Fibroblast of pulmonary artery (primary cell): ENCODE data around the gene CSNK1G2.

Experiments
- DNase-seq: peaks from one replicate; pipeline ENCODE4 v3.0.0-alpha.2; 2010; ENCODE audit warnings: low read depth
- H3K4me3 ChIP-seq: replicated peaks from 2 replicates; pipeline ENCODE4 v1.5.1; 2011; ENCODE audit warnings: low read depth, mild to moderate bottlenecking, control low read depth, low read length, moderate library complexity
- CTCF ChIP-seq: IDR thresholded peaks from 2 replicates; pipeline ENCODE4 v1.5.1; 2011; ENCODE audit warnings: mild to moderate bottlenecking, control low read depth, low read length, inconsistent platforms; ENCODE audit errors: missing control alignments

CSNK1G2 gene

DNA sequence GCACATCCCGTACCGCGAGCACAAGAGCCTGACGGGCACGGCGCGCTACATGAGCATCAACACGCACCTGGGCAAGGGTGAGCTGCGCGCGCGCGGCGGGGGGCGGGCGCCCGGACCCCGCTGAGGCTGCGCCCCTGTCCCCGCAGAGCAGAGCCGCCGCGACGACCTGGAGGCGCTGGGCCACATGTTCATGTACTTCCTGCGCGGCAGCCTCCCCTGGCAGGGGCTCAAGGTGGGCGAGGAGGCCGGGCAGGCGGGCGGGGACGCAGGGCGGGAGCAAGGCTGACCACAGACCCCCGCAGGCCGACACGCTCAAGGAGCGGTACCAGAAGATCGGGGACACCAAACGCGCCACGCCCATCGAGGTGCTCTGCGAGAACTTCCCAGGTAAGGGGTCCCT is 38.0 kb downstream of the CSNK1G2 start:
- H3K4me3 ChIP-seq, result no peak overlapping the region
- no peak for TF ChIP-seq CTCF
- no peak for DNase-seq

DNA sequence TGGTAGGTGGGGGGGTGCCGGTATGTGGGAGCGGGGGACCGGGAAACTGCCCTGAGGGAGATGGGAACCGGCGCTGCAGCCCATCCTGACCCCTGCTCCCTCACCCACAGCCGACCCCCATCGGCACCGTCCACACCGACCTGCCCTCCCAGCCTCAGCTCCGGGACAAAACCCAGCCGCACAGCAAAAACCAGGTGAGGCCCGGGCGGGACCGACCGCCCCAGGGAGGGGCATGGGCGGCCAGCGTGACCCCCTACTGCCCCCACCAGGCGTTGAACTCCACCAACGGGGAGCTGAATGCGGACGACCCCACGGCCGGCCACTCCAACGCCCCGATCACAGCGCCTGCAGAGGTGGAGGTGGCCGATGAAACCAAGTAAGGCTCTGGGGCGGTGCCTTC is 38.7 kb downstream of the CSNK1G2 start:
- DNase-seq, result no peak
- TF ChIP-seq CTCF, result no peak
- H3K4me3 ChIP-seq, result no peak overlapping the region

GRCh38 chr19:1980091-1980808 is 39.3 kb downstream of the CSNK1G2 start:
- TF ChIP-seq CTCF, result no peak
- no peak for DNase-seq
- no peak overlapping the region for H3K4me3 ChIP-seq

- DNase-seq, result no peak
- no peak overlapping the region for H3K4me3 ChIP-seq
- no peak for TF ChIP-seq CTCF
These were observed 39.8 kb downstream of the CSNK1G2 start for GRCh38 chr19:1980809-1981181.

DNA sequence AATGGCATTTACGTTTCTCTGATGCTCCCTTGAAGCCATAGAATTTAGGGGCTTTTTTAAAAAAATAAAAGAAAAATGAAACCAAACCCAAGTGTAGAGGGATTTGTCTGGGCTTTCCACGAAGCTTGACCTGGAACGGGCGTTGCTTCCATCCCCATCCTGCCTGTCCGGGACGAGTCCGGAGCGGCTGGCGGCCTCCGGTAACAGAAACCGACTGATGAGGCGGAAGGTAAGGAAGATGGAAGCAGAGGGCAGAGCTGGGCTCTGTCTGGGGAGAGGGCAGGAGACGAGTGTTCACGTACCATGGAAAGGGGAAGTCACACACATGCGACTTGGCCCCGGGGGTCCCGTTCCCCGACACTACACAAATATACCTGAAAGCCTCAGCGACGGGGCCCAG is 40.3 kb downstream of the CSNK1G2 start:
- DNase-seq, result no peak
- no peak for TF ChIP-seq CTCF
- H3K4me3 ChIP-seq, result no peak overlapping the region

DNA sequence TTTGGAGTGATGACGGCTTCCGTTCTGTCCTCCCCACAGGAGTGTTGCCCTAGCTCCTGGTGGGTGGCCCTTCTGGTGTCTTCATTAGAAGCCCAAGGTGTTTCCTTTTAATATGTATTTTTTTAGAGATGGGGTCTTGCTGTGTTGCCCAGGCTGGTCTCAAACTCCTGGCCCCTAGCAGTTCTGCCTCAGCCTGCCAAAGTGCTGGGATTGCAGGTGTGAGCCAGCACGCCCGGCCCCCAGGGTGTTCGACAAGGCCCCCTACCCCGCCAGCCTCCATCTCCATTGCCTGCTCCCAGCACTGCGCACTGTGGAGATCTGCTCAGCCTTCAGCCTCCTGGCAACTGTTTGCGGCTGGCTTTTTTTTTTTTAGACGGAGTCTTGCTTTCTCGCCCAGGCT is 43.4 kb downstream of the CSNK1G2 start:
- H3K4me3 ChIP-seq, result no peak overlapping the region
- DNase-seq, result no peak
- no peak for TF ChIP-seq CTCF

DNA sequence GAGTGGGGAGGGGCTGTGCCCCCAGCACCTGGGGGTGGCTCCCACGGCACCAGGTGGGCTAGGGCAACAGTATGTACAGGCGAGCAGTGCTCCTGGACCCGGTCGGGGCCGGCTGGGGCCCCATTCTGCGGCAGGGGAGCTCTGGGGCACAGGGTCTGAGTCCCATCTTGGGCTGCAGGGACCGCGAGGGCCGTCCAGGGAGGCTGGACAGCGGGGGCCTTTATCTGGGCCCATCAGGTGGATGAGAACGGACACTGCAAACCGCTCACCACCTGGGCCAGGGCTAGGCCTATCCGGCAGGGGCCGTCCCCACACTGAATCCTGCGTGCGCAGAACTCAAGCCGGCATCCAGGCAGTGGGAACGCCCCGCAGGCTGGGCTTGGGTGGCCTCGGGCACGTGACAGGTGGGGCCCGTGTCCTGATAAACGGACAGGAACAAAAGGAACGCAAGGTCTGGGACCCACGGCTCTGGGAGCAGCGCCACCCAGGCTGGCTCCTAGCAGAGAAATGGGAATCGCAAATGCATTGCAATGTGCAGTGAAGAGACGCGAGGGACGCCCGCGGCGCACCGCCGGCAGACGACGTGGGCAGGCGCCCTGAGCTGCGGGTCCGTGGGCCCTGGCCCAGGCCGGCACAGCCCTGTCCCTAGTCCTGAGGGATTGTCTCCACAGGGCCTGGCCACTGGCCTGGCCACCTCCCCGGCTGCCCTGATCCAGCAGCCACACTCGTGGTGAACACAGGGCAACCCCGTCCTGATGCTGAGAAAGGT is 44.8 kb downstream of the CSNK1G2 start:
- TF ChIP-seq CTCF, result no peak
- no peak overlapping the region for H3K4me3 ChIP-seq
- DNase-seq, result no peak
